ENCODE measurements around the gene CFAP70.

CFAP70 gene

DNA sequence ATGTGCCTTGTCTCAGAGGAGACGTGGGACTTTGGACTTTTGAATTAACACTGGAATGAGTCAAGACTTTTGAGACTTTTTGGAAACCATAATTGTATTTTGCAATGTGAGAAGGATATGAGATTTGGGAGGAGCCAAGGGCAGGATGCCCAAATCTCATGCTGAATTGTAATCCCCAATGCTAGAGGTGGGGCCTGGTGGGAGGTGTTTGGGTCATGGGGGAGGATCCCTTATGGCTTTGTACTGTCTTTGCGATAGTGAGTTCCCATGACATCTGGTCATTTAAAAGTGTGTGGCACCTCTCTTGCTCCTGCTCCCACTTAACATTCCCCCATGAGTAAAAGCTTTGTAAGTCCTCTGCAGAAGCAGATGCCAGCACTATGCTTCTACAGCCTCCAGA lies 150.8 kb downstream of the CFAP70 start:
- no peak for DNase-seq (ENCODE audit: low read depth in 1 of 2, low spot score in 1 of 2)
- TF ChIP-seq, protein P1, sequence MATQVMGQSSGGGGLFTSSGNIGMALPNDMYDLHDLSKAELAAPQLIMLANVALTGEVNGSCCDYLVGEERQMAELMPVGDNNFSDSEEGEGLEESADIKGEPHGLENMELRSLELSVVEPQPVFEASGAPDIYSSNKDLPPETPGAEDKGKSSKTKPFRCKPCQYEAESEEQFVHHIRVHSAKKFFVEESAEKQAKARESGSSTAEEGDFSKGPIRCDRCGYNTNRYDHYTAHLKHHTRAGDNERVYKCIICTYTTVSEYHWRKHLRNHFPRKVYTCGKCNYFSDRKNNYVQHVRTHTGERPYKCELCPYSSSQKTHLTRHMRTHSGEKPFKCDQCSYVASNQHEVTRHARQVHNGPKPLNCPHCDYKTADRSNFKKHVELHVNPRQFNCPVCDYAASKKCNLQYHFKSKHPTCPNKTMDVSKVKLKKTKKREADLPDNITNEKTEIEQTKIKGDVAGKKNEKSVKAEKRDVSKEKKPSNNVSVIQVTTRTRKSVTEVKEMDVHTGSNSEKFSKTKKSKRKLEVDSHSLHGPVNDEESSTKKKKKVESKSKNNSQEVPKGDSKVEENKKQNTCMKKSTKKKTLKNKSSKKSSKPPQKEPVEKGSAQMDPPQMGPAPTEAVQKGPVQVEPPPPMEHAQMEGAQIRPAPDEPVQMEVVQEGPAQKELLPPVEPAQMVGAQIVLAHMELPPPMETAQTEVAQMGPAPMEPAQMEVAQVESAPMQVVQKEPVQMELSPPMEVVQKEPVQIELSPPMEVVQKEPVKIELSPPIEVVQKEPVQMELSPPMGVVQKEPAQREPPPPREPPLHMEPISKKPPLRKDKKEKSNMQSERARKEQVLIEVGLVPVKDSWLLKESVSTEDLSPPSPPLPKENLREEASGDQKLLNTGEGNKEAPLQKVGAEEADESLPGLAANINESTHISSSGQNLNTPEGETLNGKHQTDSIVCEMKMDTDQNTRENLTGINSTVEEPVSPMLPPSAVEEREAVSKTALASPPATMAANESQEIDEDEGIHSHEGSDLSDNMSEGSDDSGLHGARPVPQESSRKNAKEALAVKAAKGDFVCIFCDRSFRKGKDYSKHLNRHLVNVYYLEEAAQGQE (IDR thresholded peaks at IDR 0.05; ENCODE audit: insufficient replicate concordance, low read depth) = no peak
- TF ChIP-seq, protein P2, sequence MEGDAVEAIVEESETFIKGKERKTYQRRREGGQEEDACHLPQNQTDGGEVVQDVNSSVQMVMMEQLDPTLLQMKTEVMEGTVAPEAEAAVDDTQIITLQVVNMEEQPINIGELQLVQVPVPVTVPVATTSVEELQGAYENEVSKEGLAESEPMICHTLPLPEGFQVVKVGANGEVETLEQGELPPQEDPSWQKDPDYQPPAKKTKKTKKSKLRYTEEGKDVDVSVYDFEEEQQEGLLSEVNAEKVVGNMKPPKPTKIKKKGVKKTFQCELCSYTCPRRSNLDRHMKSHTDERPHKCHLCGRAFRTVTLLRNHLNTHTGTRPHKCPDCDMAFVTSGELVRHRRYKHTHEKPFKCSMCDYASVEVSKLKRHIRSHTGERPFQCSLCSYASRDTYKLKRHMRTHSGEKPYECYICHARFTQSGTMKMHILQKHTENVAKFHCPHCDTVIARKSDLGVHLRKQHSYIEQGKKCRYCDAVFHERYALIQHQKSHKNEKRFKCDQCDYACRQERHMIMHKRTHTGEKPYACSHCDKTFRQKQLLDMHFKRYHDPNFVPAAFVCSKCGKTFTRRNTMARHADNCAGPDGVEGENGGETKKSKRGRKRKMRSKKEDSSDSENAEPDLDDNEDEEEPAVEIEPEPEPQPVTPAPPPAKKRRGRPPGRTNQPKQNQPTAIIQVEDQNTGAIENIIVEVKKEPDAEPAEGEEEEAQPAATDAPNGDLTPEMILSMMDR (IDR thresholded peaks at IDR 0.05; ENCODE audit: insufficient read depth, low read length) = no peak
- no peak for TF ChIP-seq GABPA (IDR thresholded peaks at IDR 0.05; ENCODE audit: low read depth)
- no peak for TF ChIP-seq SPI1 (IDR thresholded peaks at IDR 0.05; ENCODE audit: borderline replicate concordance, low read depth)
- TF ChIP-seq POLR2AphosphoS5 (IDR thresholded peaks at IDR 0.05; ENCODE audit: low read depth) = no peak
- no peak overlapping the region for H3K4me3 ChIP-seq (replicated peaks; ENCODE audit: insufficient read depth, low read length)
- no peaks in the 10 kb centered on the region for H3K27me3 ChIP-seq (ENCODE audit: insufficient read depth, poor library complexity, severe bottlenecking)
- no peak overlapping the region for H3K27ac ChIP-seq (replicated peaks)

DNA sequence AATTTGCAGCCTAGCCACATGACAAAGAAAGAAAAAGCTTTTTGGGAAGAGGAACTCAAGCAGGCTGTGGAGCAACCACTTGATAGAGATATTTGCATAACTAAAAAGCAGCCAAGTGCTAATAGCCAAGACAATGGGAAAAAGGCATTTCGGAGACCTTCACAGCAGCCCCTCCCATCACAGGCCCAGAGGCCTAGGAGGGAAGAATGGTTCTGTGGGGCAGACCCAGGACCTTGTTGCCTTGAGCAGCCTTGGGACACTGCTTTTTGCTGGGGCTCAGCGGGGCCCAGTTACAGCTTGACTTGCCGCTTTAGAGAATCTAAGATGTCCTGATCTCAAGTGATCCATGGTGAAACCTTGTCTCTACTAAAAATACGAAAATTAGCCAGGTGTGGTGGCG lies 152.3 kb downstream of the CFAP70 start:
- TF ChIP-seq, protein P2 (IDR thresholded peaks at IDR 0.05; ENCODE audit: insufficient read depth, low read length) = no peak
- no peak for TF ChIP-seq POLR2AphosphoS5 (IDR thresholded peaks at IDR 0.05; ENCODE audit: low read depth)
- TF ChIP-seq, protein P1 (IDR thresholded peaks at IDR 0.05; ENCODE audit: insufficient replicate concordance, low read depth) = no peak
- no peak for DNase-seq (ENCODE audit: low read depth in 1 of 2, low spot score in 1 of 2)
- no peaks in the 10 kb centered on the region for H3K27me3 ChIP-seq (ENCODE audit: insufficient read depth, poor library complexity, severe bottlenecking)
- no peak overlapping the region for H3K27ac ChIP-seq (replicated peaks)
- H3K4me3 ChIP-seq (replicated peaks; ENCODE audit: insufficient read depth, low read length) = no peak overlapping the region

GRCh38 chr10:73205890-73206289 lies 152.8 kb downstream of the CFAP70 start:
- Histone ChIP-seq H3K4me3 (replicated peaks; ENCODE audit: insufficient read depth, low read length) (no peak overlapping the region), H3K27ac (replicated peaks) (no peak overlapping the region), H3K27me3 (ENCODE audit: insufficient read depth, poor library complexity, severe bottlenecking) (no peaks in the 10 kb centered on the region)
- TF ChIP-seq, protein P2 (IDR thresholded peaks at IDR 0.05; ENCODE audit: insufficient read depth, low read length) = no peak
- TF ChIP-seq SPI1 (IDR thresholded peaks at IDR 0.05; ENCODE audit: borderline replicate concordance, low read depth) (no peak), GABPA (IDR thresholded peaks at IDR 0.05; ENCODE audit: low read depth) (no peak), POLR2AphosphoS5 (IDR thresholded peaks at IDR 0.05; ENCODE audit: low read depth) (no peak)
- TF ChIP-seq, protein P1 (IDR thresholded peaks at IDR 0.05; ENCODE audit: insufficient replicate concordance, low read depth) = no peak
- no peak for DNase-seq (ENCODE audit: low read depth in 1 of 2, low spot score in 1 of 2)
